ENCODE data around the gene RBPJL. TPM values are rescaled to one million over a fixed set of nuclear protein-coding genes. Genes with fewer than 3 reads are reported as not detected.

RBPJL gene
- total and polyA plus RNA-seq, 2 of the 13 experiments (the other 11 are each of a cell fraction or from before 2014, with no cell fraction given) = not detected

GRCh38 chr20:45358282-45359068 lies 51.8 kb downstream of the RBPJL start (continued):
- TF ChIP-seq ZNF362 (CRISPR knock-in tag; IDR thresholded peaks at IDR 0.05; ENCODE audit: borderline replicate concordance) (0 out of 2 replicates have a peak, but pooled peaks have one; percentile 14), ZNF567 (CRISPR knock-in tag; IDR thresholded peaks at IDR 0.05; ENCODE audit: borderline replicate concordance) (0 out of 2 replicates have a peak, but pooled peaks have one; percentile 26), TBX2 (CRISPR knock-in tag; IDR thresholded peaks at IDR 0.05; ENCODE audit: borderline replicate concordance) (peak; percentile 50), FOXP1 (IDR thresholded peaks at IDR 0.05) (no peak), FOXP1 (CRISPR knock-in tag; IDR thresholded peaks at IDR 0.05) (peak; percentile 34; the same call in 1 of the 2 replicates), ZMYM3 (CRISPR knock-in tag; IDR thresholded peaks at IDR 0.05) (peak; percentile 98), KDM1A (CRISPR knock-in tag; IDR thresholded peaks at IDR 0.05) (peak; percentile 76; the same call in 1 of the 2 replicates), TFAP4 (IDR thresholded peaks at IDR 0.05; ENCODE audit: borderline replicate concordance, low read depth) (peak; percentile 65; the same call in 1 of the 2 replicates), XRCC5 (optimal IDR thresholded peaks at IDR 0.05; ENCODE audit: low read length) (peak; percentile 3), ZNF589 (CRISPR knock-in tag; conservative IDR thresholded peaks at IDR 0.05) (no peak), ZSCAN31 (CRISPR knock-in tag; IDR thresholded peaks at IDR 0.05; ENCODE audit: low read depth) (no peak), RNF219 (CRISPR knock-in tag; IDR thresholded peaks at IDR 0.05) (no peak), ZFP36L1 (CRISPR knock-in tag; IDR thresholded peaks at IDR 0.05) (no peak), ZNF280D (CRISPR knock-in tag; IDR thresholded peaks at IDR 0.05) (no peak; the same call in 1 of the 2 replicates), RBM39 (IDR thresholded peaks at IDR 0.05; ENCODE audit: low read depth, low read length, poor library complexity, severe bottlenecking) (no peak), DRAP1 (CRISPR knock-in tag; IDR thresholded peaks at IDR 0.05) (0 out of 2 replicates have a peak, but pooled peaks have one; percentile 36), HDAC2 (CRISPR knock-in tag; IDR thresholded peaks at IDR 0.05) (peak; percentile 30; the same call in 1 of the 2 replicates), ZNF547 (CRISPR knock-in tag; IDR thresholded peaks at IDR 0.05) (no peak)

Measured in HepG2 (cell line).